Activated CD4-positive, alpha-beta T cell treated with anti-CD3 and anti-CD28 coated beads for 36 hours (primary cell): ENCODE results near the gene TMEM272. TPM values are rescaled to one million over a fixed set of nuclear protein-coding genes. Genes with fewer than 3 reads are reported as not detected.

Source experiments
- ATAC-seq: fragments of 200-7000 bp; cut with Tn5 transposase; one replicate; pipeline ENCODE4 v1.10.0; 2021; ENCODE audit warnings: mild to moderate bottlenecking, moderate library complexity
- CTCF ChIA-PET: fragments of 350-600 bp; sonication (Branson Sonifier 250); formaldehyde crosslinking; loops from one replicate; lab custom pipeline; 2021; ENCODE audit warnings: antibody characterized with exemption; lab: Charles Lee
- POLR2A ChIA-PET: fragments of 350-600 bp; sonication (Branson Sonifier 250); formaldehyde crosslinking; loops from one replicate; lab custom pipeline; 2021; ENCODE audit warnings: antibody characterized with exemption, inconsistent platforms; lab: Charles Lee
- DNase-seq: peaks from one replicate; pipeline ENCODE4 v3.0.0-alpha.2; 2020
- H3K27ac Mint-ChIP-seq: one replicate; pipeline ENCODE4 v1.8.0; 2021; ENCODE audit warnings: mixed read lengths
- H3K27me3 Mint-ChIP-seq: one replicate; pipeline ENCODE4 v1.8.0; 2021; ENCODE audit warnings: mixed read lengths
- H3K36me3 Mint-ChIP-seq: one replicate; pipeline ENCODE4 v1.8.0; 2021; ENCODE audit warnings: low read depth, mixed read lengths
- H3K4me1 Mint-ChIP-seq: one replicate; pipeline ENCODE4 v1.8.0; 2021; ENCODE audit warnings: mixed read lengths
- H3K4me3 Mint-ChIP-seq: one replicate; pipeline ENCODE4 v1.8.0; 2021; ENCODE audit warnings: mild to moderate bottlenecking, moderate library complexity, mixed read lengths
- H3K9me3 Mint-ChIP-seq: one replicate; pipeline ENCODE4 v1.8.0; 2021; ENCODE audit warnings: low read depth, mixed read lengths
- intact Hi-C, 2 experiments: fragments of 100-400 bp; cut with DNase I in 1 of 2; cut with micrococcal nuclease in 1 of 2; formaldehyde crosslinking; loops; one replicate each; pipeline versions ENCODE4 v1.14.2 to v1.15.1; 2022 to 2024; cut with DNase I, micrococcal nuclease
- total RNA-seq, 2 experiments: library from RNA; stranded (reverse); gene quantifications; one replicate each; pipeline ENCODE4 v1.2.3, GENCODE V29; 2021

TMEM272 gene, protein sequence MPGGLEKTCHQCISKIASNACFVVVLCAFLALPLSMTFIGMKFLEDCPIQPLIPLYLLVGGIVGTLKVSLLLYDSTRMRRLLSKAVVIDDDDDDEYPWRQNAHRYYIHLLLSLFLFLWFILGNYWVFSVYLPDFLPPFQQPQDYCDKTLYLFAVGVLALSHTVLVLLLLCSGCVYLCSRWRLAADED
- under 1 TPM; 0.18 to 0.33 TPM for total RNA-seq

DNA sequence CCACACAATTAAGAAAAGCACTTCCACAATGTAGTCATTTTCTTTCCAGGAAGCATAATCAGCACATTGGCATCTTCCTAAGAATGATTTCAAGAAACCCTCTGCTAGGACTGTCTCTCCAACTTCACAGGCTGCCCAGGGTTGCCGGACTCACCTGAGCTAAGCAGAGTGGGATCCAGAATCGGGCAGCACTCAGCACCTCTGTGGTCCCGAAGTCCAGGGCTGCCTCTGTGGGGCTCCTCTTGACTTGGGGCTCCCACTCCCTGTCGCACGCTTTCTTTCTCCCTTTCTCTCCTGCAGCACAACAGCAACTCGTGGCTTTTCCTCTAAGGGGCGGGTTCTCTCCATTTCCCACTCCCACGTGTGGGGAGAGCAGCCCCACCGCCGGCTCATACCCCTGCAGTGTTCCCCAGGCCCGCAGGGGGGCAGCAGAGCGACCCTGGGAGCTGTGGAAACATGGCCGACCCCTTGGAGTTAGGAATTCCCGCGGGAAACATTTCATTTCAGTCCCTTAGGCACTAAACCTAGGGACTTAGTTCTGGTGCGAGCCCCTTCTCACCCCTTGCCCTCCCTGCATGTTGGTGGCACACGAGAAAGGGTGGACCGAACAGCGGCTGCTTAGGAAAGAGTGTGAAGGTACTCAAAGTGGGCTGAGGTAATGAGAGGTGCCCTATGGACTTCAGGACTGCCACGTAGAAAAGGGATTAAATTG, at the start of gene TMEM272:
TMEM272 (minus strand) TSS at position 316 of the 712 bp plus-strand sequence. CDS start 6,647 bp downstream, outside the sequence.
- ChIA-PET CTCF (interaction anchor here (0.6 to 1.4 kb wide), 11 partner anchors 10 to 723 kb away, joined by 3 to 8 read pairs (median 4); no protein-coding TSS in a partner anchor), POLR2A (no interaction called here)
- DNase-seq (peak; percentile 78), ATAC-seq (peak; percentile 74)
- H3K4me1 Mint-ChIP-seq, result peaks cover 14% of the 10 kb centered on the region
- intact Hi-C loops, result loop anchor here in 1 of 2 experiments (1.0 kb wide), 1 partner anchor 282 kb away; no protein-coding TSS in a partner anchor
- H3K36me3 Mint-ChIP-seq, result no peaks in the 10 kb centered on the region
- peak within 1 kb of the TSS; percentile 54 for H3K4me3 Mint-ChIP-seq
- H3K27ac Mint-ChIP-seq, result peak within 1 kb of the TSS; percentile 20
- peaks cover 6% of the 10 kb centered on the region for H3K27me3 Mint-ChIP-seq
- no peaks in the 10 kb centered on the region for H3K9me3 Mint-ChIP-seq

DNA sequence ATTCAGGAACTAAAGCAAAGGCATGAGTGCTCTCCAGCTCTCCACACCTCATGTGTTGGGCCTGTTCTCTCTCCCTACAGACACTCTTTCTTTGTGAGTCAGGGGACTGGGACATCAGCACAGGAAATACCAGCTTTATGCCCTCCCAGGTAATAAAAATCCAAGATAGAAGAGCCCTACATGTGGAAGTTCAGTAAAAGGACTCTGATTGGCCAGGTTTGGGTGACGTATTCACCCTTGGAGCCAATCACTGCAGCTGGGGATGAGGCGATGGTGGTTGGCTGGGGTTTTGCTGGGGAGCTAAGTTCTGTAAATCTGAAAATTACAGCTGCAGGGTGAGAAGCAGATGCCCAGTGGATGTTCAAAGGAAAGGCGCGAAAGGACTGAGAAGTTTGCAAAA, 49.3 kb upstream of the TMEM272 start:
- Mint-ChIP-seq H3K4me1 (no peaks in the 10 kb centered on the region), H3K4me3 (no peak overlapping the region), H3K36me3 (no peaks in the 10 kb centered on the region), H3K27me3 (peaks cover 3% of the 10 kb centered on the region), H3K9me3 (no peaks in the 10 kb centered on the region), H3K27ac (no peak overlapping the region)
- POLR2A ChIA-PET, result no interaction called here
- no peak for DNase-seq
- ATAC-seq, result no peak
- intact Hi-C loops, result no loop called here
- CTCF ChIA-PET, result interaction anchor here (1.2 to 2.1 kb wide), 3 partner anchors 233 to 608 kb away, joined by 3 to 16 read pairs (median 4); partner anchors contain the start of gene NEK5

DNA sequence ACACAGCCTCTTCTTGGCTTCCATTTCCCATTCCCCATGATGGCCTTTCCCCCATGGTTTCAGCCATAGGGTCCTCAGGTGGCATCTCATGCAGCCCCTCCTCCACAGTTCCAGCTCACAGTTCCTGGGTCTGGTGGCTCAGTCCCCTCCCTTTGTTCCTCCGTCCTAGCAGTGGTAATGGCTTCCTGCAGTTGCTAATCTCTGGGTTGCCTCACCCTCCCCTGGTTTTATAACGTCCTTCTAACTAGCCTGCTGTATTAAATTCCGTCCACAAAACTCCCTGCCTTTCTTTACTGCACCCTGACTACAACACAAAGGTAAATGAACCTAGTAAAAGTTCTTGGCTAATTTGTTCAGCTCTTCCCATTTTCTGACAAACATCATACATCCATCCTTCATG, 47.7 kb upstream of the TMEM272 start:
- H3K27ac Mint-ChIP-seq, result no peak overlapping the region
- no peaks in the 10 kb centered on the region for H3K9me3 Mint-ChIP-seq
- no peak overlapping the region for H3K4me3 Mint-ChIP-seq
- H3K4me1 Mint-ChIP-seq, result no peaks in the 10 kb centered on the region
- H3K36me3 Mint-ChIP-seq, result no peaks in the 10 kb centered on the region
- ChIA-PET CTCF (interaction anchor here (0.5 to 1.2 kb wide), 5 partner anchors 11 to 822 kb away, joined by 3 to 4 read pairs (median 3); no protein-coding TSS in a partner anchor), POLR2A (no interaction called here)
- H3K27me3 Mint-ChIP-seq, result peaks cover 3% of the 10 kb centered on the region
- DNase-seq, result no peak
- ATAC-seq, result no peak
- intact Hi-C loops, result no loop called here

DNA sequence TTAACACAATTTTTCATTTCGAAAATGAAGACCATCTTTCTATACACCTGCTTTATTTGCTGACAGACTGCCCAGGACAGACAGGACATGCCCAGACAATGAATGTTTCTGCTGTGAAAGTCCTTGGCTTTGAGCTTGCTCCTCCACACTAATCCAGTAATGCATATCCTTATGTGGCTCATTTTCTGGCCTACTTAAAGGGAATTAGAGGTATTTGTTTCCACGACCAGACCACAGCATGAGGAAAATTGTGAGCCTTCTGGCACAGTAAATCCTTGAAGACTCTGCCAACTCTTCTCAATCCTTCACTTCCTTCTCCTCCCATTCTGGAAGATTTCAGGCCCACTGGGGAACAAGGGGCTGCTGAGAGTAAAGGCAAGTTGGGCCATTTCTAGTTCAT, 42.5 kb upstream of the TMEM272 start:
- CTCF ChIA-PET, result interaction anchor here (0.5 to 1.9 kb wide), 2 partner anchors 8 to 321 kb away, joined by 4 to 7 read pairs; no protein-coding TSS in a partner anchor
- intact Hi-C loops, result no loop called here
- DNase-seq (no peak), ATAC-seq (no peak)
- Mint-ChIP-seq H3K4me3 (no peak overlapping the region), H3K9me3 (peaks cover 2% of the 10 kb centered on the region), H3K27me3 (peaks cover 2% of the 10 kb centered on the region), H3K36me3 (peaks cover 3% of the 10 kb centered on the region), H3K27ac (no peak overlapping the region), H3K4me1 (no peaks in the 10 kb centered on the region)
- POLR2A ChIA-PET, result no interaction called here

DNA sequence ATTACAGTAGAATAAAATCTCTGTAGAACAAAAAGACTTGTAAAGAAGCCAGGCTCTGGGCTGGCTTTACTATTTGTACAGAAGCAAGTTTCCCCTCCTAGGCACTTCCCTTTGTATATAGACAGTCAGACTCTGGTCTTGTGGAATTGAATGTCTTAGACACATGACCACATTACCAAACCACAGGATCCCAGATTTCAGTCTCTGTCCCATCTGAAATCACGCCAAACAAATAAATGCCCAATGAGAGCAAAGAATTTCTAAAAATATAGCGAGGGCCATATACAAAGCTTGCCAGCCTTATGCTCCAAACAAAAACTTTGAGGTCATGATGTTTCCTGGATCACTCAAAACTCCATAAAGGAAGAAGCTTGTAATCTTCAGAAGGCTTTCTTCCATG, 40.7 kb upstream of the TMEM272 start:
- no peak for ATAC-seq
- peaks cover 4% of the 10 kb centered on the region for H3K9me3 Mint-ChIP-seq
- H3K4me3 Mint-ChIP-seq, result no peak overlapping the region
- H3K27me3 Mint-ChIP-seq, result peaks cover 2% of the 10 kb centered on the region
- CTCF ChIA-PET, result interaction anchor here (1.1 to 1.9 kb wide), 3 partner anchors 10 to 37 kb away, joined by 3 to 7 read pairs (median 3); no protein-coding TSS in a partner anchor
- POLR2A ChIA-PET, result no interaction called here
- intact Hi-C loops, result no loop called here
- no peak overlapping the region for H3K27ac Mint-ChIP-seq
- no peaks in the 10 kb centered on the region for H3K4me1 Mint-ChIP-seq
- peaks cover 3% of the 10 kb centered on the region for H3K36me3 Mint-ChIP-seq
- no peak for DNase-seq

DNA sequence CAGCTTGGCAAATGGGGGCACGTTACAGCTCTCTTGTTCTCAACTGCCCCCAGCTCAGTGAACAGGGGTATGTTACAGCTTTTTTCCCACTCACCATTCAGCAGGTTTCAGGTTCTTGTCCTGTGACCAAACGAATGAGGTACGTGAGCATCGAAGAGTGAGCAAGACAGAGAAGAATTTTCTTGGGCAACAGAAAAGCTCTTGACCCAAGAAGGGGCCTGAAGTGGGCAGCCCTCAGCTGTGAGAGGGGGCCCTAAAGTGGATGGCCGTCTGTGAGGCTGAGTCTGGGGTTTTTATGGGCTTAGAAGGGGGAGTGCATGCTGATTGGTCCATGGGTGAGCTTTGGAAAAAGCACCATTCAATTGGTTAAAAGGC, 38.2 kb upstream of the TMEM272 start:
- no peak overlapping the region for H3K27ac Mint-ChIP-seq
- peaks cover 7% of the 10 kb centered on the region for H3K4me1 Mint-ChIP-seq
- DNase-seq, result no peak
- POLR2A ChIA-PET, result no interaction called here
- intact Hi-C loops, result no loop called here
- CTCF ChIA-PET, result no interaction called here
- no peak overlapping the region for H3K4me3 Mint-ChIP-seq
- no peak for ATAC-seq
- H3K27me3 Mint-ChIP-seq, result peaks cover 2% of the 10 kb centered on the region
- H3K9me3 Mint-ChIP-seq, result peaks cover 4% of the 10 kb centered on the region
- peaks cover 3% of the 10 kb centered on the region for H3K36me3 Mint-ChIP-seq

DNA sequence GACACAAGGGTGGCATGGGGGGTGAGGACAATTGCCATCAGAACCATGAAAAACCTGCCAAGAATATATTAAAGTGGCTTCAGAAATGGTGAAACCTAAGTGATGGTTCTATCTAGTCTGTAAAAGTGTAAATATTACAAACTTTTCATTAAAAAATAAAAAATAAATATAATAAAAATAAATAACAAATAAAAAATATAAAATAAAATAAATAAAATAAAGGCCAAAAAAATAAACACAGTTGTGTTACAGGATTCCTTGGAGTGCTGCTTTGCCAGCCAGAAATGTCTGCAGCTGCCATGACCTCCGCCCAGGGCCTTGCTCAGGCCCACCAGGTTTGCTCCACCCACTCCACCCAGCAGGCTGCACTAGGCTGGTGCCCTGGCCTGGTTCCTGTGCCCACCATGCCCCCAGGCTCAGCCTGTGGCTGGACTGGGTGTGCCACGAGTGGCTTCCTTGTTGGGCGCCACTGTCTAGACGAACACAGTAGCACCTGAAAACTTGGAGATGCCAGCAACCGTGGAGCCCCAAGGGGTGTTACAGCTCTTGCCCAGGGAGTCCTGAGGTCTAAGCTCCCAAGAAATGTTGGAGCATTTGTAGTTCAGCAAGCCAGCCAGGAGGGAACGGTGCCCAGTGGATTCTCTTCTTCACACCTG, 37.7 kb upstream of the TMEM272 start:
- Mint-ChIP-seq H3K4me3 (no peak overlapping the region), H3K4me1 (peaks cover 7% of the 10 kb centered on the region), H3K36me3 (peaks cover 3% of the 10 kb centered on the region), H3K27me3 (peaks cover 2% of the 10 kb centered on the region), H3K9me3 (peaks cover 4% of the 10 kb centered on the region), H3K27ac (no peak overlapping the region)
- POLR2A ChIA-PET, result no interaction called here
- no peak for ATAC-seq
- no peak for DNase-seq
- CTCF ChIA-PET, result interaction anchor here (1.1 kb wide), 1 partner anchor 131 kb away, joined by 3 read pairs; no protein-coding TSS in a partner anchor
- intact Hi-C loops, result no loop called here

DNA sequence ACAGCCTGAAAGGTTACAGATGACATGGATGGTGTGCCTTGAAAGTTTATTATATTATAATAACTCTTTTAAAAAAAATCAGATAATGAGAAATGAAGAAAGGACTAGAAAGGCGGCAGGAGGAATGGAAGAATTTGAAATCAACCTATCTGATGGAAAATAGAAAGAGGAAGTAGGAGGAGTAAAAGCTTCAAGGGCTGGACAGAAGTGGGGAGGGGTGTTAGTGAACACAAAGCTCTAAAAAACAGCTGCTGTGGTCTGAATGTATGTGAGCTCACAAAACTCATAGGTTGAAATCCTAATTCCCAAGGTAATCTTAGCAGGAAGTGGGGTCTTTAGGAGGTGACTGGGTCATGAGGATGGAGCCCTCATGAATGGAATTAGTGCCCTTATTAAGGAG, 36.3 kb upstream of the TMEM272 start:
- H3K27ac Mint-ChIP-seq, result no peak overlapping the region
- ATAC-seq (no peak), DNase-seq (no peak)
- H3K9me3 Mint-ChIP-seq, result peaks cover 4% of the 10 kb centered on the region
- H3K4me3 Mint-ChIP-seq, result no peak overlapping the region
- intact Hi-C loops, result no loop called here
- peaks cover 7% of the 10 kb centered on the region for H3K4me1 Mint-ChIP-seq
- ChIA-PET POLR2A (no interaction called here), CTCF (interaction anchor here (1.0 to 1.1 kb wide), 2 partner anchors 9 to 132 kb away, joined by 3 read pairs; no protein-coding TSS in a partner anchor)
- H3K36me3 Mint-ChIP-seq, result peaks cover 3% of the 10 kb centered on the region
- H3K27me3 Mint-ChIP-seq, result peaks cover 2% of the 10 kb centered on the region

DNA sequence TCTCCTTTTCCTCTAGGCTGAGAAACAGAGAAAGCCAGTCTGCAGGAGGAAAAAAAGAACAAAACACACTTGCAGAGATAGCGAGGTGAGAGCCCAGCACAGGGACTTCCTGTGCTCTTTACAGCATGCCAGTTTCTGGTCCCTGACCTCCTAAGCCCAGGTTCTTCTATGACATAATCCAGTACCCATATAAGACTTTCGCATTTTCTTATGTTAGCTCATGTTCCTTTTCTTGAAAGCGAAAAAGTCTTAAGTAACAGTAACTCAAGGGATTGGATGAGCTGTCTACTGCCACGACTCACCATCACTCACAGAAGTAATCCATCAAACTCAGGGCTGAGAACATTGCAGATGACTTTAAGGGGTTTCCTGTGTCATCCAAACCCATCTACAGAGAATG, 34.2 kb upstream of the TMEM272 start:
- ChIA-PET CTCF (no interaction called here), POLR2A (interaction anchor here (0.6 kb wide), 1 partner anchor 485 kb away, joined by 5 read pairs; no protein-coding TSS in a partner anchor)
- ATAC-seq (peak; percentile 87), DNase-seq (no peak)
- intact Hi-C loops, result no loop called here
- H3K4me1 Mint-ChIP-seq, result peaks cover 7% of the 10 kb centered on the region
- peaks cover 2% of the 10 kb centered on the region for H3K27me3 Mint-ChIP-seq
- H3K9me3 Mint-ChIP-seq, result peaks cover 4% of the 10 kb centered on the region
- no peak overlapping the region for H3K4me3 Mint-ChIP-seq
- H3K36me3 Mint-ChIP-seq, result peaks cover 3% of the 10 kb centered on the region
- H3K27ac Mint-ChIP-seq, result no peak overlapping the region

DNA sequence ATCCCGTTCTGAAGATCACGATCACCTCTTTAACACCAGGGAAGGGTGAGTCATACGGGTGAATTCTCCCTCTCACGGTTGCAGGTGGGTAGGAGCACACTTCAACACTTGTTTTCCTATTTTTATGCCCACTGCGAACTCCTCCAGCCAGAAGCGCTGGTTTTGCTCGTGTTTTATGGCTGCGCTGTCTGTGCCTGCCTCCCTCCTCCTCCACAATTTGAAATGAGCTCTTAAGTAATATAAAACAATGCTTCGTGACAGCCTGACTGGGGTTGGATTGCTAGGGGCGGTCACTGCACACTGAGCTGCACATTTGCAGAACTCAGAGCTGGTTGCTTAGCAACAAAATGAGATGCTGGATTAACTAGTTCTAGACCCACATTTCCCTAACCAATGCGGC, 29.7 kb upstream of the TMEM272 start:
- no peak overlapping the region for H3K27ac Mint-ChIP-seq
- DNase-seq (no peak), ATAC-seq (no peak)
- H3K36me3 Mint-ChIP-seq, result no peaks in the 10 kb centered on the region
- peaks cover 7% of the 10 kb centered on the region for H3K4me1 Mint-ChIP-seq
- H3K27me3 Mint-ChIP-seq, result no peaks in the 10 kb centered on the region
- ChIA-PET POLR2A (no interaction called here), CTCF (interaction anchor here (0.6 to 1.4 kb wide), 3 partner anchors 16 to 222 kb away, joined by 3 to 6 read pairs (median 3); no protein-coding TSS in a partner anchor)
- intact Hi-C loops, result no loop called here
- H3K4me3 Mint-ChIP-seq, result no peak overlapping the region
- no peaks in the 10 kb centered on the region for H3K9me3 Mint-ChIP-seq

DNA sequence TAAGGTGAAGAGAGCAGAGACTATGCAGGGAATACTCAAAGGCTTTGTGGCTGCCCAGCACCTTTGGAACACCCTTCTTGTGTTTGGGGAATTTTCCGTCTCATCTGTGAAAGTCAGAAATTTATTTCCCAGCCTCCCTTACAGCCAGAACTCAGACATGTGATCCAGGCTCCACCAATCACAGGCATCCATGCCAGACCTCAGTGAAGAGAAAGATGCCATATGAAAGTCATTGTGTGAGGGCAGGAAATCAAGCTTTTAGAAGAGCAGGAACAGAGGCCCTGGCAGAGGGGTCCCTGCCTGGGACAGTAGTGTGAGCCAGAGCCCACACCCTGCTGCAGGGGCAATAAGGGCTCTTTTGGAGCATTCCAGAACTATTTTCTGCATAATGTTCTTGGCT, 28.9 kb upstream of the TMEM272 start:
- H3K27ac Mint-ChIP-seq, result no peak overlapping the region
- no peak for ATAC-seq
- no peaks in the 10 kb centered on the region for H3K9me3 Mint-ChIP-seq
- POLR2A ChIA-PET, result no interaction called here
- DNase-seq, result no peak
- intact Hi-C loops, result no loop called here
- H3K27me3 Mint-ChIP-seq, result peaks cover 2% of the 10 kb centered on the region
- H3K4me3 Mint-ChIP-seq, result no peak overlapping the region
- H3K36me3 Mint-ChIP-seq, result no peaks in the 10 kb centered on the region
- CTCF ChIA-PET, result interaction anchor here (1.4 kb wide), 1 partner anchor 15 kb away, joined by 6 read pairs; no protein-coding TSS in a partner anchor
- peaks cover 1% of the 10 kb centered on the region for H3K4me1 Mint-ChIP-seq
